A549 (cell line): ENCODE data around the gene NDRG4. TPM values are rescaled to one million over a fixed set of nuclear protein-coding genes. Genes with fewer than 3 reads are reported as not detected.

Experiments used
- ATAC-seq, 2 experiments: fragments of 200-7000 bp in 1 of 2; fragments of >200 bp in 1 of 2; cut with Nextera tagmentation in 1 of 2; cut with Tn5 transposase in 1 of 2; 3 replicates each; pipeline versions ENCODE4 v1.8.0 to v1.9.1; 2018 to 2020; ENCODE audit warnings: mild to moderate bottlenecking in 1 of 2, moderate library complexity in 1 of 2
- CTCF ChIA-PET: fragments of 300-600 bp; sonication (Branson Sonifier 250); formaldehyde crosslinking; extraction: SDS; loops from one replicate; lab custom pipeline; 2021; ENCODE audit warnings: antibody characterized with exemption, inconsistent platforms; lab: Yijun Ruan, JAX
- POLR2A ChIA-PET: fragments of 350-600 bp; formaldehyde crosslinking; extraction: SDS; loops from one replicate; lab custom pipeline; 2021; ENCODE audit warnings: antibody characterized with exemption, inconsistent platforms; lab: Yijun Ruan, JAX
- DNase-seq, 2 experiments: peaks; one replicate each; pipeline versions ENCODE4 v3.0.0 to v3.0.0-alpha.2; 2011 to 2016; ENCODE audit warnings: low read depth in 1 of 2, low spot score in 1 of 2
- FAIRE-seq: peaks from 2 replicates; lab custom pipeline; 2011; peaks lifted over from hg19 to GRCh38; lab: Jason Lieb, UNC
- H3K27ac ChIP-seq, 2 experiments: fragments of >200 bp; sonication (Bioruptor Twin); formaldehyde crosslinking; 3 replicates each; pipeline ENCODE4 v1.5.1; 2016 to 2017
- H3K4me1 ChIP-seq: fragments of >200 bp; sonication (Bioruptor Twin); formaldehyde crosslinking; 3 replicates; pipeline ENCODE4 v1.6.1; 2016
- H3K4me2 ChIP-seq: fragments of >200 bp; sonication (Bioruptor Twin); formaldehyde crosslinking; 3 replicates; pipeline ENCODE4 v1.6.1; 2016
- H3K4me3 ChIP-seq: fragments of >200 bp; sonication (Bioruptor Twin); formaldehyde crosslinking; 3 replicates; pipeline ENCODE4 v1.5.1; 2016
- H3K9me3 ChIP-seq: fragments of >200 bp; sonication (Bioruptor Twin); formaldehyde crosslinking; 3 replicates; pipeline ENCODE4 v1.6.1; 2016
- BHLHE40 ChIP-seq: IDR thresholded peaks from 2 replicates; pipeline ENCODE4 v1.6.1; 2012; ENCODE audit warnings: low read depth, low read length, inconsistent platforms
- CBX2 ChIP-seq: fragments of 200-600 bp; sonication (generic); IDR thresholded peaks from 2 replicates; pipeline ENCODE4 v1.6.1; 2016; ENCODE audit warnings: low read depth, mild to moderate bottlenecking, borderline replicate concordance
- CEBPB ChIP-seq, 2 experiments: fragments of >200 bp in 1 of 2; sonication (Bioruptor Twin) in 1 of 2; formaldehyde crosslinking in 1 of 2; IDR thresholded peaks; 2 replicates each; pipeline ENCODE4 v1.6.1; 2012 to 2016
- EHF ChIP-seq: fragments of 250-450 bp; sonication (Bioruptor Pico); IDR thresholded peaks from 2 replicates; pipeline ENCODE4 v1.5.0; 2020; ENCODE audit warnings: mild to moderate bottlenecking
- EHMT2 ChIP-seq: fragments of 200-600 bp; sonication (generic); IDR thresholded peaks from 2 replicates; pipeline ENCODE4 v1.6.1; 2016; ENCODE audit warnings: antibody characterized with exemption, low read depth, mild to moderate bottlenecking, moderate library complexity
- FOSL2 ChIP-seq, 2 experiments: fragments of 450-650 bp in 1 of 2; fragments of >200 bp in 1 of 2; sonication (Bioruptor Twin) in 1 of 2; formaldehyde crosslinking; IDR thresholded peaks; 2 replicates each; pipeline versions ENCODE4 v1.5.0 to v1.6.1; 2016 to 2020; ENCODE audit warnings: mild to moderate bottlenecking in 1 of 2, moderate library complexity in 1 of 2
- GATA3 ChIP-seq: IDR thresholded peaks from 2 replicates; pipeline ENCODE4 v1.6.1; 2012; ENCODE audit warnings: borderline replicate concordance
- HDAC2 ChIP-seq: fragments of 200-600 bp; sonication (generic); IDR thresholded peaks from 2 replicates; pipeline ENCODE4 v1.6.1; 2016
- JUN ChIP-seq, 2 experiments: fragments of >200 bp; sonication (Bioruptor Twin); formaldehyde crosslinking; IDR thresholded peaks; 2 replicates in 1 of 2; 3 replicates in 1 of 2; pipeline ENCODE4 v1.6.1; 2016 to 2017
- JUNB ChIP-seq: fragments of >200 bp; sonication (Bioruptor Twin); formaldehyde crosslinking; IDR thresholded peaks from 2 replicates; pipeline ENCODE4 v1.6.1; 2016
- KDM1A ChIP-seq: fragments of 200-600 bp; sonication (generic); IDR thresholded peaks from 2 replicates; pipeline ENCODE4 v1.6.1; 2016; ENCODE audit warnings: low read depth, mild to moderate bottlenecking
- MAFK ChIP-seq: fragments of 450-650 bp; IDR thresholded peaks from 2 replicates; pipeline ENCODE4 v1.6.1; 2014; ENCODE audit not compliant: partially characterized antibody
- NR3C1 ChIP-seq: fragments of >200 bp; sonication (Bioruptor Twin); formaldehyde crosslinking; IDR thresholded peaks from 3 replicates; pipeline ENCODE4 v1.6.1; 2017
- PHF8 ChIP-seq: fragments of 200-600 bp; sonication (generic); IDR thresholded peaks from 2 replicates; pipeline ENCODE4 v1.6.1; 2016; ENCODE audit warnings: low read depth, mild to moderate bottlenecking, antibody characterized with exemption, moderate library complexity, borderline replicate concordance
- POLR2A ChIP-seq: IDR thresholded peaks from 2 replicates; pipeline ENCODE4 v1.6.1; 2012; ENCODE audit warnings: mild to moderate bottlenecking, low read length
- POLR2AphosphoS2 ChIP-seq: conservative IDR thresholded peaks from 2 replicates; pipeline ENCODE4 v1.6.1; 2012; ENCODE audit warnings: low read length, improper control_type of control experiment, inconsistent platforms
- RAD21 ChIP-seq, 2 experiments: fragments of >200 bp in 1 of 2; sonication (Bioruptor Twin) in 1 of 2; formaldehyde crosslinking in 1 of 2; IDR thresholded peaks in 1 of 2; conservative IDR thresholded peaks in 1 of 2; 2 replicates in 1 of 2; 3 replicates in 1 of 2; pipeline ENCODE4 v1.6.1; 2012 to 2018; ENCODE audit warnings: inconsistent platforms in 1 of 2
- RCOR1 ChIP-seq: fragments of 150-350 bp; IDR thresholded peaks from 2 replicates; pipeline ENCODE4 v1.6.1; 2014; ENCODE audit warnings: antibody characterized with exemption, low read length, low read depth
- ZC3H11A ChIP-seq: fragments of 450-650 bp; IDR thresholded peaks from 2 replicates; pipeline ENCODE4 v1.6.1; 2014; ENCODE audit warnings: antibody characterized with exemption, mild to moderate bottlenecking
- ZFP36 ChIP-seq: fragments of 450-650 bp; IDR thresholded peaks from 2 replicates; pipeline ENCODE4 v1.6.1; 2014; ENCODE audit warnings: borderline replicate concordance; ENCODE audit not compliant: partially characterized antibody
- ZNF302 ChIP-seq: fragments of 250-450 bp; sonication (Bioruptor Pico); IDR thresholded peaks from 2 replicates; pipeline ENCODE4 v1.9.0; 2021; ENCODE audit warnings: inconsistent platforms, mild to moderate bottlenecking, moderate library complexity
- WGBS: methylation state at CpG from one replicate; pipeline ENCODE4 v1.1.6; 2017; ENCODE audit errors: missing lambda C conversion rate; 5-methylcytosine and 5-hydroxymethylcytosine counted together
- polyA plus RNA-seq, 4 experiments: library from polyadenylated mRNA; depleted of rRNA in 3 of 4; stranded (reverse); fragments of >200 nt; fragmentation: RNase III in 1 of 4; extraction: RNeasy Plus Mini Kit Qiagen cat#74134 plus additional on column Dnase treatment in 1 of 4; gene quantifications; 2 replicates in 3 of 4; 3 replicates in 1 of 4; pipeline ENCODE4 v1.2.3, GENCODE V29; 2011 to 2017
- TF ChIP-seq, protein P1 (sequence below): fragments of 450-650 bp; IDR thresholded peaks from 2 replicates; pipeline ENCODE4 v1.6.1; 2014; ENCODE audit warnings: antibody characterized with exemption
- TF ChIP-seq, protein P2 (sequence below): fragments of 150-350 bp; IDR thresholded peaks from 2 replicates; pipeline ENCODE4 v1.6.1; 2014; ENCODE audit warnings: low read depth, mild to moderate bottlenecking, low read length
- TF ChIP-seq, protein P3 (sequence below): fragments of 250-450 bp; sonication (Bioruptor Pico); IDR thresholded peaks from 2 replicates; pipeline ENCODE4 v1.5.0; 2021; ENCODE audit warnings: mild to moderate bottlenecking, moderate library complexity, borderline replicate concordance
- TF ChIP-seq, protein P4 (sequence below): fragments of >200 bp; sonication (Bioruptor Twin); formaldehyde crosslinking; IDR thresholded peaks from 3 replicates; pipeline ENCODE4 v1.6.1; 2016
- TF ChIP-seq, protein P5 (sequence below): fragments of >200 bp; sonication (Bioruptor Twin); formaldehyde crosslinking; IDR thresholded peaks from 2 replicates; pipeline ENCODE4 v1.6.1; 2016

Gene NDRG4
- polyA plus RNA-seq, 2 of the 4 experiments (the other 2 are of a cell fraction): 8.1 to 21.3 TPM

DNA sequence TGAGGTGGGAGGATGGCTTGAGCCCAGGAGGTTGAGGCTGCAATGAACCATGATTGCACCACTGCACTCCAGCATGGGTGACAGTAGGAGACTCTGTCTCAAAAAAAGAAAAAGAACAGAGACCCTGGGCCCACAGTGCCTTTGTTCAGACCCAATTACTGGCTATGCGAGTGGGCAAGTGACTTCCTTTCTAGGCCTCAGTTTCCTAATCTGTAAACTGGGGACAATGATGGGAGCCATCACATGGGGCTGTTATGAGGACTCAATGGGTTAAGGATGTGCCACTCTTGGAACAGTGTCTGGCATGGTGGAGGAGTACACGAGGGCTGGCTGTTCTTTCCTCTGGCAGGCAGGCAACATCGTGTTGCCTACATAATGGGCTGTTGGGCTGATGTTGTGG lies 47.3 kb upstream of the NDRG4 start:
- ATAC-seq: no peak
- H3K4me3 ChIP-seq: no peak overlapping the region
- H3K27ac ChIP-seq: peak overlapping the region; percentile 61 to 69
- peaks cover 49% of the 10 kb centered on the region for H3K4me1 ChIP-seq
- CTCF ChIA-PET: interaction anchor here (1.1 to 2.8 kb wide), 4 partner anchors 11 to 116 kb away, joined by 3 to 11 read pairs (median 8); no protein-coding TSS in a partner anchor
- H3K9me3 ChIP-seq: no peaks in the 10 kb centered on the region
- DNase-seq: no peak
- no peak for FAIRE-seq
- WGBS: 80% methylated on average over 3 of the region's 3 CpGs
- TF ChIP-seq CBX2 (no peak), FOSL2 (IDR thresholded peaks at IDR 0.05) (no peak), FOSL2 (CRISPR knock-in tag; IDR thresholded peaks at IDR 0.05) (no peak), GATA3 (no peak), KDM1A (peak; percentile 59; the same call in 1 of the 2 replicates)
- TF ChIP-seq, protein P1, sequence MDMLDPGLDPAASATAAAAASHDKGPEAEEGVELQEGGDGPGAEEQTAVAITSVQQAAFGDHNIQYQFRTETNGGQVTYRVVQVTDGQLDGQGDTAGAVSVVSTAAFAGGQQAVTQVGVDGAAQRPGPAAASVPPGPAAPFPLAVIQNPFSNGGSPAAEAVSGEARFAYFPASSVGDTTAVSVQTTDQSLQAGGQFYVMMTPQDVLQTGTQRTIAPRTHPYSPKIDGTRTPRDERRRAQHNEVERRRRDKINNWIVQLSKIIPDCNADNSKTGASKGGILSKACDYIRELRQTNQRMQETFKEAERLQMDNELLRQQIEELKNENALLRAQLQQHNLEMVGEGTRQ: no peak
- TF ChIP-seq, all 56 proteins: peak for 1
- peak overlapping the region; percentile 64 for H3K4me2 ChIP-seq
- POLR2A ChIA-PET: interaction anchor here (0.7 kb wide), 1 partner anchor 60 kb away, joined by 3 read pairs; the partner anchor contains the start of gene GINS3

DNA sequence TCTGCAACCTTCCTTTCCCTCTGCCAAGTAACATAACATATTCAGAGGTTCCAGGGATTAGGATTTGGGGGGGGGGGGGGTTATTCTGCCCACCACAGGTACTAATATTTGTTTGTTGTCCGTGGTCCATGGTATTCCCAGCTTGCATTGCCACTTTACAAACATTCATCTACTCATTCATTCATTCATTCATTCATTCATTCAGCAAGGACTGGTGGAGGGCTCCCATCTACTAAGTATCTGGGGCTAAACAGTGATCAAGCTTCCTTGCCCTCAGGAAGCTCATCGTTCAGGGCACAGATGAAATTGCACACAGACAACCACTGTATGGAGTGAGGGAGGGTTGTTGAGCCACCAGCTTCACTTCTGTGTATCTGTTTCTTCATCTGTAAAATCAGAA lies 45.8 kb upstream of the NDRG4 start:
- ATAC-seq: no peak
- Histone ChIP-seq H3K4me2 (no peak overlapping the region), H3K4me1 (peaks cover 60% of the 10 kb centered on the region), H3K4me3 (no peak overlapping the region), H3K9me3 (no peaks in the 10 kb centered on the region)
- no peak for FAIRE-seq
- POLR2A ChIA-PET: no interaction called here
- 50% methylated on average over 2 of the region's 2 CpGs for WGBS
- TF ChIP-seq POLR2AphosphoS2 (no peak), MAFK (no peak), RAD21 (conservative IDR thresholded peaks at IDR 0.05 in 1 of 2, IDR thresholded peaks at IDR 0.05 in 1 of 2) (no peak), CEBPB (IDR thresholded peaks at IDR 0.05) (no peak), POLR2A (no peak), JUN (IDR thresholded peaks at IDR 0.05) (no peak), PHF8 (no peak), ZFP36 (no peak), EHMT2 (no peak)
- TF ChIP-seq, protein P2, sequence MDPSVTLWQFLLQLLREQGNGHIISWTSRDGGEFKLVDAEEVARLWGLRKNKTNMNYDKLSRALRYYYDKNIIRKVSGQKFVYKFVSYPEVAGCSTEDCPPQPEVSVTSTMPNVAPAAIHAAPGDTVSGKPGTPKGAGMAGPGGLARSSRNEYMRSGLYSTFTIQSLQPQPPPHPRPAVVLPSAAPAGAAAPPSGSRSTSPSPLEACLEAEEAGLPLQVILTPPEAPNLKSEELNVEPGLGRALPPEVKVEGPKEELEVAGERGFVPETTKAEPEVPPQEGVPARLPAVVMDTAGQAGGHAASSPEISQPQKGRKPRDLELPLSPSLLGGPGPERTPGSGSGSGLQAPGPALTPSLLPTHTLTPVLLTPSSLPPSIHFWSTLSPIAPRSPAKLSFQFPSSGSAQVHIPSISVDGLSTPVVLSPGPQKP: no peak
- TF ChIP-seq, protein P3, sequence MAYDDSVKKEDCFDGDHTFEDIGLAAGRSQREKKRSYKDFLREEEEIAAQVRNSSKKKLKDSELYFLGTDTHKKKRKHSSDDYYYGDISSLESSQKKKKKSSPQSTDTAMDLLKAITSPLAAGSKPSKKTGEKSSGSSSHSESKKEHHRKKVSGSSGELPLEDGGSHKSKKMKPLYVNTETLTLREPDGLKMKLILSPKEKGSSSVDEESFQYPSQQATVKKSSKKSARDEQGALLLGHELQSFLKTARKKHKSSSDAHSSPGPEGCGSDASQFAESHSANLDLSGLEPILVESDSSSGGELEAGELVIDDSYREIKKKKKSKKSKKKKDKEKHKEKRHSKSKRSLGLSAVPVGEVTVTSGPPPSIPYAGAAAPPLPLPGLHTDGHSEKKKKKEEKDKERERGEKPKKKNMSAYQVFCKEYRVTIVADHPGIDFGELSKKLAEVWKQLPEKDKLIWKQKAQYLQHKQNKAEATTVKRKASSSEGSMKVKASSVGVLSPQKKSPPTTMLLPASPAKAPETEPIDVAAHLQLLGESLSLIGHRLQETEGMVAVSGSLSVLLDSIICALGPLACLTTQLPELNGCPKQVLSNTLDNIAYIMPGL (CRISPR knock-in tag): no peak
- TF ChIP-seq, protein P4, sequence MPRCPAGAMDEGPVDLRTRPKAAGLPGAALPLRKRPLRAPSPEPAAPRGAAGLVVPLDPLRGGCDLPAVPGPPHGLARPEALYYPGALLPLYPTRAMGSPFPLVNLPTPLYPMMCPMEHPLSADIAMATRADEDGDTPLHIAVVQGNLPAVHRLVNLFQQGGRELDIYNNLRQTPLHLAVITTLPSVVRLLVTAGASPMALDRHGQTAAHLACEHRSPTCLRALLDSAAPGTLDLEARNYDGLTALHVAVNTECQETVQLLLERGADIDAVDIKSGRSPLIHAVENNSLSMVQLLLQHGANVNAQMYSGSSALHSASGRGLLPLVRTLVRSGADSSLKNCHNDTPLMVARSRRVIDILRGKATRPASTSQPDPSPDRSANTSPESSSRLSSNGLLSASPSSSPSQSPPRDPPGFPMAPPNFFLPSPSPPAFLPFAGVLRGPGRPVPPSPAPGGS: no peak
- TF ChIP-seq, all 56 proteins: peak for 0
- H3K27ac ChIP-seq: peak overlapping the region in 1 of 2 experiments; percentile 11; a peak in 1 of 6 replicates
- CTCF ChIA-PET: interaction anchor here (0.6 to 4.4 kb wide), 5 partner anchors 11 to 125 kb away, joined by 3 to 25 read pairs (median 5); no protein-coding TSS in a partner anchor
- no peak for DNase-seq

DNA sequence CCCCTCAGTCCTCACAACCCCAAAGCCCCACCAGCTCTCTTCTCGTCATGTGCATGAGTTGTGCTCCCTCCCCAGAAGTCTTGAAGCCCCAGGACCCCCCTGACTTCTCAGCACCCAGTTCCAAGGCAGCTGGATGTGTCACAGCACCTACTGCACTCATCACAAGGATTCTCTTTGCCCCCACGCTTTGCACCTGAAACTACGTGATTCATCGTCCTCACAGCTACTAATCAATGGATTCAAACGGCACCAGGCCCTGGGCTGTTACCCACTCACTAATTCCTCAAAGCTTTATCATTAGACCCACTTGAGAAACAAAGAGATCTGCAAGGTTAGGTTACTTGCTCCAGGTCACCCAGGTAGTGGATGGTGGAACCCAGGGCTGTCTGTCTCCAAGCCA lies 45.1 kb upstream of the NDRG4 start:
- FAIRE-seq: no peak
- H3K9me3 ChIP-seq: no peaks in the 10 kb centered on the region
- peaks cover 67% of the 10 kb centered on the region for H3K4me1 ChIP-seq
- POLR2A ChIA-PET: no interaction called here
- no peak overlapping the region for H3K4me3 ChIP-seq
- ATAC-seq: no peak
- WGBS: 92% methylated on average over 5 of the region's 5 CpGs
- peak overlapping the region; percentile 42 to 51; a peak in 3 of 6 replicates for H3K27ac ChIP-seq
- H3K4me2 ChIP-seq: no peak overlapping the region
- DNase-seq: no peak
- CTCF ChIA-PET: interaction anchor here (1.0 to 4.4 kb wide), 5 partner anchors 10 to 126 kb away, joined by 3 to 25 read pairs (median 4); no protein-coding TSS in a partner anchor
- TF ChIP-seq RCOR1 (no peak), KDM1A (no peak), FOSL2 (IDR thresholded peaks at IDR 0.05) (no peak), FOSL2 (CRISPR knock-in tag; IDR thresholded peaks at IDR 0.05) (no peak), JUN (IDR thresholded peaks at IDR 0.05) (no peak), EHF (CRISPR knock-in tag) (no peak), JUNB (no peak), EHMT2 (no peak), ZFP36 (no peak), ZNF302 (CRISPR knock-in tag) (no peak), CEBPB (IDR thresholded peaks at IDR 0.05) (no peak), NR3C1 (no peak), ZC3H11A (no peak), HDAC2 (no peak), BHLHE40 (no peak)
- TF ChIP-seq, protein P4: no peak
- TF ChIP-seq, protein P5, sequence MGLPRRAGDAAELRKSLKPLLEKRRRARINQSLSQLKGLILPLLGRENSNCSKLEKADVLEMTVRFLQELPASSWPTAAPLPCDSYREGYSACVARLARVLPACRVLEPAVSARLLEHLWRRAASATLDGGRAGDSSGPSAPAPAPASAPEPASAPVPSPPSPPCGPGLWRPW: no peak
